Measurements from ENCODE around the gene PLSCR1.

PLSCR1 gene, protein sequence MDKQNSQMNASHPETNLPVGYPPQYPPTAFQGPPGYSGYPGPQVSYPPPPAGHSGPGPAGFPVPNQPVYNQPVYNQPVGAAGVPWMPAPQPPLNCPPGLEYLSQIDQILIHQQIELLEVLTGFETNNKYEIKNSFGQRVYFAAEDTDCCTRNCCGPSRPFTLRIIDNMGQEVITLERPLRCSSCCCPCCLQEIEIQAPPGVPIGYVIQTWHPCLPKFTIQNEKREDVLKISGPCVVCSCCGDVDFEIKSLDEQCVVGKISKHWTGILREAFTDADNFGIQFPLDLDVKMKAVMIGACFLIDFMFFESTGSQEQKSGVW

DNA sequence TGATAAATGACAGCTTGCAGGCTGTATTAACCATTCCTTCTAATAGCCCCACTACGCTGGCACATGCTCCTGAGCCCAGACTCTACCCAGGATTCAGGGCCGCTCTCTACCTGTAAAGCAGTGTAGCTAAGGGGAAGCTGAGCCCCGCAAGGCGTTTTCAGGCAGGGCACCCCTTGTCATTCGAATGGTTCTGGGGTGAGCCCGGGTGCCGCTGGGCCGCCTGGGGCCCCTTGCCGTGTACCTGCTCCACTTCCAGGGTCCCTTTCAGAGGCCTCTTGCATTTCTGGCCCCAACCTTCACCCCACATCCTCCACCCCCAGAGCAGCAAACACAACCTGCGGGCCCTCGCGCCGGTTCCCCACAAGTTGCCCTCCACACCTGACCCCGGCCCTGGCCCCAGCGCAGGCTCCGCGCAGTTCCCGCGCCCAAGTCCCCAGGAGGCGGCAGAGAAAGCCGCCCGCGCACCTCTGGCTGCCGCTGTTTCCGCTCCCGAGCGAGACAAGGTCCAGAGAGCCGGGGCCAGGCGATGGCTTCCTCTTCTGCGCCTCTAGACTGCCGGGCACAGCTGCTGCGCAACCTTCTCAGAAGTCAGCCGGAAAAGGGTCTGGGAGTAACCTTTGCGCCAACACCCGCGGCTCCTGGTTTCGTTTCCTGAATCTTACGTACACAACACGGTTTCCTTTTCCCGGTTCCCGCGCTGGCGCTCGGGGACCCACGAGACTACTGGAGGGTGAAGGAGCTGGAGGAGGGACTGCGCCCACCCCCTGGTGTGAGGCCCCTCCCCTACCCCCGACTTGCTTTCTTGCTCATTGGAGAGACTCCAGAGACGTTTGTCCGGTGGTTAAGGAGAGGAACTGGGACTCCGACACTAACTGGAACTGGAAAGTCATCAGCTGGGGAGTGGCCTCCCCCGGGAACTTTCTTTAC, at the start of gene PLSCR1:
PLSCR1 (minus strand) TSS at position 606 of the 927 bp plus-strand sequence. CDS start 8,055 bp downstream, outside the sequence.
- peak; percentile 42 to 44 for DNase-seq (ENCODE audit: low read depth in 1 of 2, low spot score in 1 of 2)

DNA sequence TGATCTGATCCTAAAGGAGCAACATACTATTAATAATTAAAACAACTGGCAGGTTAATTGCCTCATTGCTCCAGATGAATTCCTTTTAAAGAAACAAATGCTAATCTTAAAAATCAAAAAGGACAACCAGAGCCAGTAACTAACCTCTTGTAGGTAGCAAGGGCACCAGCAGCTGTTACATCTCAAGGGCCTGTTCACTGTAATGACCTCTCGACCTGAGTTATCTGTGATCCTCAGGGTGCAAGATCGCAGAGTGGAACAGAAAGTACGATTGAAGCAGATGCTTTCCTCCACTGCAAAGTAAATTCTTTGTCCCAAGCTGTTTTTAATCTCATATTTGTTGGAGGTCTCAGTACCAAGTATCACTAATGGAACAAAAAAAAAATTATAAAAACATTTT, 49.4 kb upstream of the PLSCR1 start:
- DNase-seq (ENCODE audit: low read depth in 1 of 2, low spot score in 1 of 2), result no peak

DNA sequence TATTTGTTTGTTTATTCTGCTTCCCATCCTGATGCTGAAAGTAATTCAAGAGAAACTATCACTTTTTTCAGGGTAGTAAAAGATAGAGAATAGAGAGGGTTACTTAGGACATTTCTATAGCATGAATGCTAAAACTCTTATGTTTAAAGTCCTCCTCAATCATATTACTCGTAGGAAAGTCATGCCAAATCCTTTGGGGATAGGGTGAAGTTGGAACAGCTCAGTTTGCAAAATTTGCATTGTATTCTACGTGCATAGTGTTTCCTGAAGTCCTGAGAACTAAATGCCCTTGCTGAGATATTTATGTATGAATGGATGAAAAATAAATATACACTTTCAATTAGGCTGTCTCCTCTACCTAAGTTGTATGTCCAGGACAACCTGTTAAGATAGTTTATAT, 46.1 kb upstream of the PLSCR1 start:
- DNase-seq (ENCODE audit: low read depth in 1 of 2, low spot score in 1 of 2), result no peak

DNA sequence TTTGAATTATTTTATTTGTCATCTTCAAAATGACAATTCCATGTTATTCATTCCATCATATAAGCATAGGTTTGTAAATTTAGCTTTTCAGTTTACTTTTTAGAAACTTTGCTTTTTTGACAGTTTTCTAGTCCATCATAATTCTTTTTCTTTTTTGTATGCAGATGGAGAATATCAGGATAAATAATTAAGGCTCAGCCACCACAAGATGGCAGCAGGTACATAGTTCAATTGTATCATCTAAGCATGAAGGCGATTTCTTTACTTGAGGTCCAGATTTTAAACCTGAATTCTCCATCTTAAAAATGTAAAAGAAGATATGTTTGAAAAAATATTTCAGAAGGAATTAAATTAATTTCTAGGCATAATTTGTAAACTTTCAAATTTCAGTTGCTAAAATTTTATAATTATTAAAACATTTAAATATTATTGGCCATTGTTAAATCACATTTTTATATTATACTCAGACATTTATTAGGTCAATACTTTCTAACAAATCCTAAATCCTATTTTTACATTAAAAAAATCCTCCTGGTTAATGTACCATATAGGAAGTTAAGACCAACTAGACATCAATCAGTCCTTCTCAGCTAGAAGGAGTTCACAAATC, 45.6 kb upstream of the PLSCR1 start:
- no peak for DNase-seq (ENCODE audit: low read depth in 1 of 2, low spot score in 1 of 2)

DNA sequence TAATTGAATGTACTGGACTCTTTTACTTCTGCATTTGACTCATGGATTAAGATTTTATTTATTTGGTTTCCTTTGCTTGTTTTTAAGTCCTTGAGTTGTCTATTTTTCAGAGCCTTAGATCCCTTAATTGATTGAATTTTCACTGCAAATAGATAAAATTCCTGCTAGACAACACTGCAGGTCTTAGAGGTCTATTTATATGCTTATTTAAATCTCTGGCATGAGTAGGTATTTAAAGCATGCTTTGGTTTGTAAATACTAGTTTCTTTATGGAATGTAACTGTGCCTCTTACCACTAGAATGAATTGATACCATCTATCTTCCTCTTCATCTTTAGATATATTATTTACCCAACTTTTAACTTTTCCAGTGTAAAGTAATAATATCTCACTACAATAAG, 40.7 kb upstream of the PLSCR1 start:
- DNase-seq (ENCODE audit: low read depth in 1 of 2, low spot score in 1 of 2), result no peak

DNA sequence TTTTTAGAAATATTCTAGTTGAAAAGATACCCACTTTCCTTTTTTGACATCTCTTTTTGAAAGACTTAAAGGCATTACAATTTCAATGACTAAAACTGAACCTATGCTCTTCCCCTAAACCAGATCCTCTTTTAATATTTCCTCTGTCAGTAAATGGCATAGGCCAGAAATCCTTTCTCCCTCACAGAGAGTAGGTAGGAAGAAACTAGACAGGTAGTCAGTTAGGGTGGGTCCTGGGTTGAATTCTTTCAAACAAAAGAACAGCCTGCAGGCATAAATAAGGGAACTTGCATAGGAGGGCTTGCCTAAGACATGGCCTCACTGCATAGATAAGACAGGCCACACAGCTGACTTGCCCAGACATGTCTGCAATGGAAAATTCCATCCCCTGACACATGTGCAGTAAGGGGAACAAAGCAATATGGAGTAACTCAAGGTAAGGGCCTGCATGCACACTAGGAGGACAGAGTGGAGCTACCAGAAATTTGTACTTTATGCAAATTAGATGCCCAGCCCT, 37.6 kb upstream of the PLSCR1 start:
- DNase-seq (ENCODE audit: low read depth in 1 of 2, low spot score in 1 of 2), result no peak

DNA sequence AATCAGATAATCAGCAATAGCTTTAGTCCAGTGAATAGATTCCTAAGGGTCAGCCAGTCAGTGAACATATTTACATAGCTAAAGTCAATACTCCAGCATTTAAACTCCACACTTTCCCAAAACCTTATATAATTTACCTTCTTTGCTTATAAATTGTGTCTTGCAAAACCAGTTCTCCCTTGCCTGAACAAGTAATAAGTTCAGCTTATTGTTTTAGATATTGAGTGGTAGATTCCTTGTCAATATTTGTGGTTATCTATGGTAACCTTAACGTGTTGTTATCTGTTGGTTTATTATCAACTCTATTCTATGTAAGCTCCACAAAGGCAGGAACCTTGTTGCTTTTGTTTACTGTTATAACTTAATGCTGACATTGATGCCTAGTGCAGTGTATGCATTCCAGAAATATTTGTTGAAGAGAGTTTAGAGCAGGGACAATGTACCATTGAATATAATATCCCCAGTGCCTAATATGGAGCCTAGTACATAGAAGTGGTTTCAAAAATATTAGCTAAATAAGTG, 36.7 kb upstream of the PLSCR1 start:
- DNase-seq (ENCODE audit: low read depth in 1 of 2, low spot score in 1 of 2), result no peak

DNA sequence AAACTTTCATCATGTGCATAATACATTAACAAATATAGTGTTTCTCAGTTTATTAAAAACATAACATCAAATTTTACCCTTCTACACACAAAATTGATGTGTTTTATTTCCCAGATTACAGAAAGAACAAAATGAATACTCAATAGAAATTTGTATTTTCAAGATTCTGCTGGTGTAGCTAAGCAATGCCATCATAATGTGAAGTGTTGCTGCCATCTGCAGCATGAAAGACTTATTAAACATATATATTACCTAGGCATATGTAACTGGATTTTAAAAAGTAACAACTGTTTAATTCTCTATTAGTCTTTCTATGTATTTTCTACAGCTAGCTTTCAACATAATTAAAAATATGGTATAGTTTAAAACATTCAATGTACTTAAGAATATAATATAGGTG, 33.3 kb upstream of the PLSCR1 start:
- DNase-seq (ENCODE audit: low read depth in 1 of 2, low spot score in 1 of 2), result no peak

DNA sequence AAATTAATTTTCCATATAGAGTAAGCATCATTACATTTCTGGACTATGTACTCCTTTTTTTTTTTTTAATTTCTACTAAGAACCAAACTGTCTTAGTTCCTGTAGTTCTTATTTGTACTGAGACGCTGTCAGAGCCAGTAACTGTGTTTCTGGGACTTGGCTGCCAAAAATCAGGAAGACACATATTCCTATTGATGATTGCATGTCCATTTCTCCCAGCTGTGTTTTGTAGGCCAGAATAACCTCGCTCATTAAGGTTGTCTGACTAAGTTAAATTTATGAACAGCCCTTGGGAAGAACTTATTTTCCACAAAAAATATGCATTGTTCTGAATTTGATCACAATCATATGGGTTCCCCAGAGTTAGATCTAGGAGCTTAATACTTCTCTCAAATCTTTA, 31.2 kb upstream of the PLSCR1 start:
- no peak for DNase-seq (ENCODE audit: low read depth in 1 of 2, low spot score in 1 of 2)

DNA sequence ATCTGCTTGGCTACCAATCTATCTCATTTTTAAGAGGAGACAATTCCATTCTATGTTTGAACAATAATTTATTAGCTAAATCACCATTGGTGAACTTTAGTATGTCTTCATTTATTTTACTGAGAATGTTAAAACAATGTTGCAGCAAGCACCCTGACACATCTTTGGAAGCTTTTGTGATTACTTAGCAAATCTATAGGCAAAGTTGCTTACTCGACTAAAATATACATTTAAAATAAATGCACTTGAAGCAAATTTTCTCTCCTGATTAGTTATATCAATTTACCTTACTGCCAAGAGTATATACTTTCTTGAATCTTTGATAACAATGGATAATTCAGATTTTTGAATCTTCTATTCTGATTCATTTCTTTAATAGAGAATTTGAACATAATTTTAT, 29.8 kb upstream of the PLSCR1 start:
- no peak for DNase-seq (ENCODE audit: low read depth in 1 of 2, low spot score in 1 of 2)

DNA sequence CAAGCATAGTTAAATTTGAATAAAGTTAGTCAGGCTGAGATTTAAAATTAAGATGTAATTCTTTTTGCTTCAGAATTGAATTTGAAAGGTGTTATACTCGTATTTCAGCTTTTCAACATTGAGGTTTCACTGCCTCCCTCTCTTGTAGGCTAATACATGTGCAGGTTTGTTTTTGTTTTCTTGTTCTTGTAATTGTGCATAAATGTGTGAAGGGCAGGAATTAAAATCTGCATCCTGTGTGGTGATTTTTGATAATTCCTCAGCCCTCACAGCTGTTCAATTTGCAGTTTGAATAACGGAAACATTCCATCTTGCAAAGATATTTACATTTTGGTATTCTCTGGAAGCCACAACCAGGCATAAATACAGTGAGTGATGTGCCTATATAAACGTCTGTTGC, 24.9 kb upstream of the PLSCR1 start:
- DNase-seq (ENCODE audit: low read depth in 1 of 2, low spot score in 1 of 2), result no peak

DNA sequence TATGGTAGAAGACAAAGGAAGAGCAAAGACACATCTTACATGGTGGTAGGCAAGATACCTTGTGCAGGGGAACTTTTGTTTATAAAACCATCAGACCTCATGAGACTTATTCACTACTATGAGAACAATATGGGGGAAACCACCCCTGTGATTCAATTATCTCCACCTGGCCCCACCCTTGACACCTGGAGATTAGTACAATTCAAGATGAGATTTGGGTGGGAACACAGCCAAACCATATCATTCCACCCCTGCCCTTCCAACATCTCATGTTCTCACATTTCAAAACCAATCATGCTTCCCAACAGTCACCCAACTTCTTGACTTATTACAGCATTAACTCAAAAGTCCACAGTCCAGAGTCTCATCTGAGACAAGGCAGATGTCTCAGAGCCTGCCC, 21.7 kb upstream of the PLSCR1 start:
- no peak for DNase-seq (ENCODE audit: low read depth in 1 of 2, low spot score in 1 of 2)

DNA sequence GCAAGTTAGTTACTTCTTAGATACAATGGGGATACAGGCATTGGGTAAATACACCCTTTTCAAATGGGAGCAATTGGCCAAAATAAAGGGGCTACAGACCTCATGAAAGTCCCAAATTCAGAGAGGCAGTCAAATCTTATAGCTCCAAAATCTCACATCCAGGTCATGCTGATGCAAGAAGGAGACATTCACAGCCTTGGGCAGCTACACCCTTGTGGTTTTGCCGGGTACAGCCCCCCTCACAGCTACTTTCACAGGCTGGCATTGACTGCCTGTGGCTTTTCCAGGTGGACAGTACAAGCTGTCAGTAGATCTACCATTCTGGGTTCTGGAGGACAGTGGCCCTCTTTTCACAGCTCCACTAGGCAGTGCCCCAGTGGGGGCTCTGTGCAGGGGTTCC, 17.5 kb upstream of the PLSCR1 start:
- no peak for DNase-seq (ENCODE audit: low read depth in 1 of 2, low spot score in 1 of 2)

DNA sequence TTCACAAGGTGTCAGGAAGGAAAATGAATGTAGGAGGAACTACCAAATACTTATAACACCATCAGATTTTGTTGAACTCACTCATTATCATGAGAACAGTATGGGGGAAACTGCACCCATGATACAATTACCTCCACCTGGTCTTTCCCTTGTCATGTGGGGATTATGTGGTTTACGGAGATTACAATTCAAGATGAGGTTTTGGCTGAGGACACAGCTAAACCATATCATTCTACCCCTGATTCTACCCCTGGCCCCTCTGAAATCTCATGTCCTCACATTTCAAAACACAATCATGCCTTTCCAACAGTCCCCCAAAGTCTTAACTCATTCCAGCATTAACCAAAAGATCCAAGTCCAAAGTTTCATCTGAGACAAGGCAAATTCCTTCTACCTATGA, 17.1 kb upstream of the PLSCR1 start:
- DNase-seq (ENCODE audit: low read depth in 1 of 2, low spot score in 1 of 2), result no peak

DNA sequence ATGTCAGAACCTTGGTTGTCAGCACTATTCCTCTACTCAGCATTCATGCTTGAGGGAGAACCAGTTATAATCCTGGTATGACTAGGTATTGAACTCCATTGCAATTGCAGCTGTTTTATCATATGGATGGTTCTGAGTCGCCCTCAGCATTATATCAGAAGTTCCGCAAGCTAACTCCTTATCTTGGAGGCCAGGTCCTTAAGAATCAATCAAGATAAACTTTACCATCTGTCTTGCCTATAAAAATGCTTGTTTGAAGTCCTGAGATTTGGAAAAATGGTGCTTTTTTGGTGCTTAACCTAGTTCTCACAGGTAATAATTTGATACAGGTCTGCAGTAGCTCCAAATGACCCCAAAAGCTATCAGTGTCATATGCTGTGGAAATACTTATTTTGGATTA, 16.3 kb upstream of the PLSCR1 start:
- no peak for DNase-seq (ENCODE audit: low read depth in 1 of 2, low spot score in 1 of 2)

DNA sequence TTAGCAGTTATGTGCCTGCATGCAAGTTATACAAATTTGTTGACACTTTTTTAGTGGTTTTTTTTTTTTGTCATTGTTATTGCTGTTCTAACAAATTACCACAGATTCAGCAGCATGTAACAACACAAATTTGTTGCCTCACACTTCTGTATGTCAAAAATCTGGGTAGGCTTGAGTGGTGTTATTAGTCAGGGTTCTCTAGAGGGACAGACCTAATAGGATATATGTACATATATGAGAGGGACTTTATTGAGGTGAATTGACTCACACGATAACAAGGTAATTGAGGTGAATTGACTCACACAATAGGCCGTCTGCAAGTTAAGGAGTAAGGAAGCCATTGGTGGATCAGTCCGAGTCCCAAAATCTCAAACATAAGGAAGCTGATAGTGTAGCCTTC, 15.0 kb upstream of the PLSCR1 start:
- no peak for DNase-seq (ENCODE audit: low read depth in 1 of 2, low spot score in 1 of 2)

DNA sequence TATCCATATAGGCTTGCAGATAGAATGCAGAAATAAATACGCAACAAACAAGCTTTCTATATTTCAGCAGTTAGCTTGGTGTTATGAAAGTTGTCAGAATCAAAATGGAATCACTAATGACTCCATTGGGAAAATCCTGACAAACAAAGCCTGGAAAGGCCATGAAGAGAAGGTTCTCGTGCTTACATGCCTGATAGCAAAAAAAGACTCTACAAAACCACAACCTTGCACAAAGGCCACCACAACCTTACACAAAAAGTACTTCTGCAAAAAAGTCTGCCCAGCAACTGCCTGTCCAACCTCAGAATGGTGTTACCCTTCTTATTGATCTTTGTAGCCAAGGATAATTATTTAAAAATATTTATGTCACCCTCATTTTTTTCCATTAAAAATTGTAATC, 14.4 kb upstream of the PLSCR1 start:
- DNase-seq (ENCODE audit: low read depth in 1 of 2, low spot score in 1 of 2), result no peak

DNA sequence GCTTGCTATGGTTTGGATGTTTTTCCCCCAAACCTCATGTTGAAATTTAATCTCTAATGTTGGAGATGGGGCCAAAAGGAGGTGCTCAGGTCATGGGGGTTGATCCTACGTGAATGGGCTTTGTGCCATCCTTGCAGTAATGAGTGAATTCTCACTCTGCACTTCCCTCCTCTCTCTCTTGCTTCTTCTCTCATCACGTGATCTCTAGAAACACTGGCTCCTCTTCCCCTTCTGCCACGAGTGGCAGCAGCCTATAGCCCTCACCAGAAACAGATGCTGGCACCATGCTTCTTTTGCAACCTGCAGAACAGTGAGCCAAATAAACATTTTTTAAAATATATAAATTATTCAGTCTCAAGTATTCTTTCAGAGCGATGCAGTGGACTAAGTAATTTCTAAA, 13.3 kb upstream of the PLSCR1 start:
- no peak for DNase-seq (ENCODE audit: low read depth in 1 of 2, low spot score in 1 of 2)

DNA sequence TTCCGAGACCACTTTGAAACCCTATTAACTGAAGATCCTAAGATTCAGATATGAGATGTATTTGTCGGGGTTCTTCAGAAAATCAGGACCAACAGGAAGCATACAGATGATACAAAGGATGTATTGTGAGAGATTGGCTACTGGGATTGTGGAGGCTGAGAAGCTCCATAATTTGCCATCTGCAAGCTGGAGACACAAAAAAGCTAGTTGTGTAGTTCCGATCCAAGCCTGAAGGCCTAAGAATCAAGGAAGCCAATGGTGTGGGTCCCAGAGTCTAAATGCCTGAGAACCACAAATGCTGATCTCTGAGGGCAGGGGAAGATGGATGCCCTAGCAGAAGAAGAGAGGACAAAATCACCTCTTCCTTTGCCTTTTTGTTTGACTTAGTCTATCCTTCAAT, 10.9 kb upstream of the PLSCR1 start:
- DNase-seq (ENCODE audit: low read depth in 1 of 2, low spot score in 1 of 2), result no peak

DNA sequence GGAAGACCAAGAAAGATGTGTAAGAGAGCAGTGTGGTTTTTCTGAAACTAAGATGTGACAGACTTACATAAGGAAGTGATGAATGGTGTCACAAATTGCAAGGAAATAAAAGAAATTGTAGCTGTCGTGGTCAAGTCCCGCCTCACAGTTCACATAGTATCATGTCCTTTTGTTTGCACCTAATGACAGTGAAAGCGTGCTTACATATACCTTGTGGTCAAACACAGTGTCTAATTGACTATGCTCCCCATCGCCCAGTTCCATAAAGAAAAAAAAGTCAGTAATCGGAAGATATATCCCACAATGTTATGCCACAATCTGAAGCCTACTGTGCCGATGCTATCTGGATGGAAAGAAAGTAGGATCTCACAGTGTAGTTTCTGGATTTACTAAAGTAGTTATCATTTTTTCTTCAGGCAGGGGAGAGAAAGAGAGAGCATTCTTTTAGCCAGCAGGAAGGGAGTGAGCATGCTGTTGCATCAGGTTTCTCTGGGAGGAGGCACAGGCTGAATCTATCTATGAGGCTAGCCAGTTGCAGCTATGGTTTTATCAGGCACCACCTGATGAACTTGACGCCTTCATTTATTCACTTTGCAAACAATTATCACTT, 9.8 kb upstream of the PLSCR1 start:
- DNase-seq (ENCODE audit: low read depth in 1 of 2, low spot score in 1 of 2), result no peak

Data from activated T-helper 1 cell treated with anti-CD3 and anti-CD28 coated beads, Interleukin-2, amount 50 U/mL, for 16 hours (primary cell).